HUES6 (cell line): Measurements from ENCODE around the gene NRXN3.

Experiments used
- H3K27ac ChIP-seq: 2 replicates; pipeline ENCODE4 v1.7.0; 2013; ENCODE audit warnings: low read depth, mild to moderate bottlenecking, low read length, inconsistent platforms
- H3K27me3 ChIP-seq: 2 replicates; pipeline ENCODE4 v1.6.1; 2013; ENCODE audit warnings: low read length; ENCODE audit not compliant: control insufficient read depth, insufficient read depth
- H3K36me3 ChIP-seq: 2 replicates; pipeline ENCODE4 v1.6.1; 2013; ENCODE audit warnings: low read length; ENCODE audit not compliant: control insufficient read depth, insufficient read depth
- H3K4me1 ChIP-seq: 2 replicates; pipeline ENCODE4 v1.6.1; 2013; ENCODE audit warnings: low read length; ENCODE audit not compliant: control insufficient read depth, insufficient read depth
- H3K4me3 ChIP-seq: 2 replicates; pipeline ENCODE4 v1.5.1; 2013; ENCODE audit warnings: low read depth, low read length
- H3K9ac ChIP-seq: one replicate; pipeline ENCODE4 v1.6.1; 2013; ENCODE audit warnings: mild to moderate bottlenecking, low read length
- H3K9me3 ChIP-seq: 2 replicates; pipeline ENCODE4 v1.6.1; 2013; ENCODE audit warnings: low read depth, low read length; ENCODE audit not compliant: control insufficient read depth, insufficient read depth

The NRXN3 gene

GRCh38 chr14:79162833-79163232, 992.7 kb downstream of the NRXN3 start:
- H3K36me3 ChIP-seq = no peaks in the 10 kb centered on the region
- no peak overlapping the region for H3K27ac ChIP-seq
- H3K27me3 ChIP-seq = no peaks in the 10 kb centered on the region
- no peaks in the 10 kb centered on the region for H3K4me1 ChIP-seq
- no peak overlapping the region for H3K9ac ChIP-seq
- no peak overlapping the region for H3K4me3 ChIP-seq
- no peaks in the 10 kb centered on the region for H3K9me3 ChIP-seq

DNA sequence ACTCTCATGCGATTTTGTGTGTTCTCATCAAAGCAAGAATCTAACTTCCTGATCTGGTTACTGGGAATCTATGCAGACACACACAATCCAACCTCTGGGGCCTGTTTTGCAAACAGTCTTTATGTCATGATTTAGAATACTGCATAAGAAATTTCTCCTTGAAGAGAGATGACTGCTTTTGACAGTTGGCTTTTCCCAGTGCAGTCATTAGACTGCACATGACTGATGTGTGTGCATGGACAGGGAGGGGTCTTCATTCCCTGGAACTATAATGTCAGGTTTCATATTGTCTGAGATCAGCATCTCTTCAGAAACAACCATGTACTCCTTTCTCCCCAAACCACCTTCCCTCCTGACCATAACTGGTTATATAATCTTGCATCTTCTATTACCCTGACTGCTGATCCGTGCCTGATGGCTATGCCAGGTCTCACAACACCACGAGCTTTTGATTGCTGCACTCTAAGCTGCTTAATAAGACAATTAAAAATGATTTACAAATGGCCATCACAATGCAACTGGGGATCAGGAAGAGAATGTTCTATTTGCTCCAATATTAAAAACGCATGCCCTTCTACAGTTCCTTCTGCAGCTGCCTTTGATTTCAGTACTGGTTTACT, 995.4 kb downstream of the NRXN3 start:
- no peaks in the 10 kb centered on the region for H3K36me3 ChIP-seq
- H3K4me1 ChIP-seq = no peaks in the 10 kb centered on the region
- no peaks in the 10 kb centered on the region for H3K27me3 ChIP-seq
- no peak overlapping the region for H3K27ac ChIP-seq
- no peak overlapping the region for H3K4me3 ChIP-seq
- no peak overlapping the region for H3K9ac ChIP-seq
- no peaks in the 10 kb centered on the region for H3K9me3 ChIP-seq

GRCh38 chr14:79166171-79166570, 996.0 kb downstream of the NRXN3 start:
- Histone ChIP-seq H3K36me3 (no peaks in the 10 kb centered on the region), H3K27me3 (no peaks in the 10 kb centered on the region), H3K9me3 (no peaks in the 10 kb centered on the region), H3K9ac (no peak overlapping the region), H3K4me1 (no peaks in the 10 kb centered on the region), H3K27ac (no peak overlapping the region), H3K4me3 (no peak overlapping the region)

GRCh38 chr14:79167957-79168356, 997.8 kb downstream of the NRXN3 start:
- H3K4me3 ChIP-seq = no peak overlapping the region
- H3K9ac ChIP-seq = no peak overlapping the region
- no peaks in the 10 kb centered on the region for H3K9me3 ChIP-seq
- no peak overlapping the region for H3K27ac ChIP-seq
- no peaks in the 10 kb centered on the region for H3K36me3 ChIP-seq
- H3K27me3 ChIP-seq = no peaks in the 10 kb centered on the region
- no peaks in the 10 kb centered on the region for H3K4me1 ChIP-seq

DNA sequence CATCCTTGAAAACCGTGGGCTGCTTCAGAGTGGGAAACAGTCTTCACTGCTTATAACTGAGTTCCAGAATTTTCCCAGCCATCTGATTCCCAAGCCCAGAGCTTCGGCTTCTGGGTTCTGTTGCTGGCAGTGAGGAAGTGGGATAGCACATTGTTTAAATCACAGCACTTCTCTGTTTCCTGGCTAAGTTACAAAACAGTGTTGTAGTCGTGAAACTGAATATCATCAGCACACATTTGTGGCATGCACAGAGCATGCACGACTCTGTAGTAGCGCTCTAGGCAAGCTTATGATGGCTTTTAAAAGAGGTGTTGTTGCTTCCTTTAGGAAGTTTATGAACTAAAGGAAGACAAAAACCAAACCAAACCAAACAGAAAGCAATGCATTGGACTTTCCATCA, 1005.5 kb downstream of the NRXN3 start:
- Histone ChIP-seq H3K4me1 (no peaks in the 10 kb centered on the region), H3K9me3 (no peaks in the 10 kb centered on the region), H3K27ac (no peak overlapping the region), H3K27me3 (no peaks in the 10 kb centered on the region), H3K4me3 (no peak overlapping the region), H3K9ac (no peak overlapping the region), H3K36me3 (no peaks in the 10 kb centered on the region)

- no peaks in the 10 kb centered on the region for H3K4me1 ChIP-seq
- H3K4me3 ChIP-seq = no peak overlapping the region
- H3K36me3 ChIP-seq = no peaks in the 10 kb centered on the region
- no peak overlapping the region for H3K27ac ChIP-seq
- no peaks in the 10 kb centered on the region for H3K27me3 ChIP-seq
- no peak overlapping the region for H3K9ac ChIP-seq
- H3K9me3 ChIP-seq = no peaks in the 10 kb centered on the region
Measured at GRCh38 chr14:79177106-79177505, 1006.9 kb downstream of the NRXN3 start.

GRCh38 chr14:79178719-79179118, 1008.5 kb downstream of the NRXN3 start:
- H3K9me3 ChIP-seq = no peaks in the 10 kb centered on the region
- no peaks in the 10 kb centered on the region for H3K4me1 ChIP-seq
- H3K4me3 ChIP-seq = no peak overlapping the region
- no peak overlapping the region for H3K9ac ChIP-seq
- H3K27ac ChIP-seq = no peak overlapping the region
- H3K27me3 ChIP-seq = no peaks in the 10 kb centered on the region
- no peaks in the 10 kb centered on the region for H3K36me3 ChIP-seq

DNA sequence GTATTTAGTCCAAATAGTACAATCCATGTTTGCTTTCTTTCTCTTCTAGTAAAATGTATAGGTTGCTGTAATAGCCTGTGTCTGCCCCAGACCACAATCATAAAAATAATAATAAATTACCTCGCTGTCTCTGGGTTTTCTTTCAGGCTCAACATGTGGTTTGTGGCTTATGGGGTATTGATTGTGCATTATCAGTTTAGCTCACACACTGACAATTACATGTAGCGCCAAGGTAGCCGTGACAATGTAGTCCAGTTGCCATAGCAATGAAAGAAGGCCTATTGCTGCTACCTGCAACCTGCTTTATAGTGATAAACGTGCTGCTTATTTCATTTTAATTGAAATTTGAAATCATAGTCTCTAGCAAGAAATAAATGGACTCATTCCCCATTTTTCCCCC, 1009.8 kb downstream of the NRXN3 start:
- no peaks in the 10 kb centered on the region for H3K27me3 ChIP-seq

DNA sequence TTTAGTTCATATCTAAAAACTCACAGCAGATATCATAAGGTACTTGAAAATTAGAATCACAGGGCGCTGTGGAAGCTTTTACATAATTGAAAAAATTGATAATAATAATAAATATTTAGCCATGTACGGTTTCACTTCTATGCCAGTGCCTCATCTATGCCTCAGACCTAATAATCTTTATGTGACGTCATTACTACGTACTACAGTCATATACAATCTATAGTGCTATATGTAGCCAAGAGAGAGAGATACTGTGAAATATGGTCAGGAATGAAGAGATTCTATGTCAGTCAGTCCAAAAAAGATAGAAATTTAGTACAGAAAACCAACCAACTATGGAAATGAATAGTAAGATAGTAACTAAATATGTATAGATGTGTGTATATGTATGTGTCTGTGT, 1010.5 kb downstream of the NRXN3 start:
- no peaks in the 10 kb centered on the region for H3K36me3 ChIP-seq
- H3K9ac ChIP-seq = no peak overlapping the region
- no peak overlapping the region for H3K4me3 ChIP-seq
- H3K9me3 ChIP-seq = no peaks in the 10 kb centered on the region
- H3K27me3 ChIP-seq = no peaks in the 10 kb centered on the region
- H3K27ac ChIP-seq = no peak overlapping the region
- H3K4me1 ChIP-seq = no peaks in the 10 kb centered on the region

More for the DNA sequence above, 1009.8 kb downstream of the NRXN3 start:
- Histone ChIP-seq H3K4me1 (no peaks in the 10 kb centered on the region), H3K36me3 (no peaks in the 10 kb centered on the region), H3K9ac (no peak overlapping the region), H3K4me3 (no peak overlapping the region), H3K27ac (no peak overlapping the region), H3K9me3 (no peaks in the 10 kb centered on the region)

DNA sequence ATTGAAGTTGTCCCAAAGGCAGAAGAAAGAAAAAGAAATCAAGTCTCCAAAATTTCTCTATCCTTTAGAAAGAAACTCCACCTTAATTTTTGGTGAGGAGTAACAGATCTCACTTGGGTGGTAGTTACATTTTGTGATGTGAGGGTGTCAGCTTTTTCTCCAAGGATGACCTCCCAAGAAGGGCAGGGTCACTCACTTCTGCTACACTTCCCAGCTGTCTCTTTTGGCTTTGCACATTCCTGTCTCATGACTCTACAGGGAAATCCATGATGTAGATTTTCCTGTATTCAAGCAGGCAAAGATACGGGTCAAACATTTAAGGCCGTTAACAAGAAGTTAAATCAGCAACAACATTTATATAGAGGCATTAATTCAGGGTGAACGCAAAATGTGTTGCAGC, 1016.4 kb downstream of the NRXN3 start:
- Histone ChIP-seq H3K36me3 (no peaks in the 10 kb centered on the region), H3K27me3 (no peaks in the 10 kb centered on the region), H3K27ac (no peak overlapping the region), H3K4me3 (no peak overlapping the region), H3K4me1 (no peaks in the 10 kb centered on the region), H3K9me3 (no peaks in the 10 kb centered on the region), H3K9ac (no peak overlapping the region)

DNA sequence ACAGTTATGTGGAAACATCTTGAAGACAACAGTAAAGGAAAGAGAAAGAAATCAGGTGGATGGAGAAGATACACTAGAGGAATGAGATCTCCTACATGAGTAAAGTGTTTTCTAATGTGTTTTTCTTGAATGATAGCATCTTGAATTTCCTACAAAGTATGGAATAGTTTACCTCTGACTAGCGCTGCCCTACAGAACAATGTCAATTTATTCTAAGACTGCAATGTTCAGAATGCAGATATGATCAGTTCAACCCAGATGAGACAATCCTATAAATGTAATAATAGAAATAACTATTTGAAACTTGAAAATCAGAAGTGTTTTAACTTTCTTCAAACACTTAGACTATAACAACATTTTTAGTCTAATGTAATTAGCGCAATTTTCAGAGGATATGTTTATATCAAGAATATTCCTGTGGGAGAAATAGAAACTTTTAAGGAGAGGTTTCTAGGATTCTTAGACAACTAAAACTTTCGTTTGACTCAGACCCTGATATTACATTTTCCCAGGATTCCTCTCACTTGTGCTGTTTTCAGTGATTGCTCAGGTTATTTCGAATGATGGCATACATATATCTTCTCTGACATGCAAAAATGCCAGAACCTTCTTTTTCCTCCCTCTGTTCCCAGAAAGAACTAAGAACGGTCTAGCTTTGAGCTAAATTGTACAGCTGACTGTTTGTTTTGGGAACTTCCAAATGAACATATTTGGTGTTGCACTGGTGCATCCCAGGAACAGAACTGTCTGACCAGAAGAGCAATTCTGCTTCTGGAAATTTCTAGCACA, 1023.7 kb downstream of the NRXN3 start:
- H3K27me3 ChIP-seq = no peaks in the 10 kb centered on the region
- no peak overlapping the region for H3K4me3 ChIP-seq
- H3K4me1 ChIP-seq = no peaks in the 10 kb centered on the region
- H3K9me3 ChIP-seq = no peaks in the 10 kb centered on the region
- H3K36me3 ChIP-seq = no peaks in the 10 kb centered on the region
- no peak overlapping the region for H3K9ac ChIP-seq
- no peak overlapping the region for H3K27ac ChIP-seq
